Fibroblast of skin of left biceps (primary cell): Measurements from ENCODE around the gene HS2ST1.
"Not testable (repeated sequence)": the region's sequence is repeated elsewhere in the genome, so short reads cannot be mapped to it uniquely, and the experiment has no call there.

Experiments
- DNase-seq, 2 experiments: peaks; one replicate each; pipeline ENCODE4 v3.0.0-alpha.2; 2013; ENCODE audit warnings: low read depth in 2 of 2

The HS2ST1 gene

GRCh38 chr1:86925742-86926141, 11.3 kb downstream of the HS2ST1 start:
- no peak for DNase-seq

DNA sequence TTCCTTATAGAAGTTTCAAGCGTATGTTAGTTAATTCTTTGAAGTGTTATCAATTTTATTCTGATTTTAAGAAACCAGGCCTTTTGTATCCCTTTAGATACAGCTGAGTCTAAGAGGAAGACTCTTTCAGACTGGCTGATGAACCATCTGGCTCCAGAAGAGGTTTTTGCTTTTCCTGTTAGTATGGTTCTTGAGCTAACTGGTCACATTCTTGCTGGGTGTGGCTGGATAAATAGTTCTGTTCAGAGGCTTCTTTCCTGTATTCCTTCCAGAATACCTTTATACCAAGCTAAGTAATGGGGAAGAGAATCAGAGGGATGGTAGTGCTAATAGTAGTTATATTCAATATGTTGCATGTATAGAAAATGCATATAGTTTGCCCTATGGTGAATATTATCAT, 12.4 kb downstream of the HS2ST1 start:
- no peak for DNase-seq

GRCh38 chr1:86928819-86929218, 14.4 kb downstream of the HS2ST1 start:
- DNase-seq, result no peak

DNA sequence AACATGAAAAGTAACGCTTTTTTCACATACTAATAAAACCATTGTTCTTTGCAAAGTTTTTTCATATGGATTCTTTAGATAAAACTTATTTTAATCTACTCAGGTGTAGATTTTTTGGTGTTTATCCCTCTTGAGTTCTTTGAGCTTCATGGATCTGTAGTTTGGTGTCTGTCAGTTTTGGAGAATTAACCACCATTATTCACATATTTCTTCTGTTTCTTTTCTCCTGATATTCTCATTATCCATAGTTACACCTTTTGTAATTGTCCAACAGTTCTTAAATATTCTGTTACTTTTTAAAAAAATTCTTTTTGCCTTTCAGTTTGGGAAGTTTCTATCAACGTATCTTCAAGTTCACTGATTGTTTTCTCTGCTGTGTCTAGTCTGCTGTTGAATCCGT, 18.6 kb downstream of the HS2ST1 start:
- DNase-seq, result no peak

GRCh38 chr1:86933562-86934377, 19.3 kb downstream of the HS2ST1 start:
- DNase-seq, result no peak

DNA sequence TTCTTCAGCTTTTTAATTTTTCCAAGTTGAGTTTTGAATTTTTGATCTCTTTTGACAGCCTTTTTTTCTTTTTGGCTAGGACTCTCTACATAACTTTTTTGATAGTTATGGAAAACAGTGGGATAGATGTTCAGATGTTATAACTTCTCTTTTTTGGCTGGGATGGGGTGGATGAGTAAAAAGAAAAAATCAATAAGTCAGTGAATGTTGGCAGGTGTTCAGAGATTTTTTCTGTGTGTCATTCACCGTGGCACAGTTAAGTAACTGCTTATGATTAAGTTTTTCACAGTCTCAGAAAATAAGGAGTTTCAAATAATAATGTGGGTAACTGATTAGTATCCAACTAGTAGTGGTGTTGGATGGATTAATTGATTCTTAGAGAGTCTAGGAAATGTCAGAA, 24.0 kb downstream of the HS2ST1 start:
- DNase-seq, result no peak

GRCh38 chr1:86938855-86939254, 24.4 kb downstream of the HS2ST1 start:
- DNase-seq, result no peak

DNA sequence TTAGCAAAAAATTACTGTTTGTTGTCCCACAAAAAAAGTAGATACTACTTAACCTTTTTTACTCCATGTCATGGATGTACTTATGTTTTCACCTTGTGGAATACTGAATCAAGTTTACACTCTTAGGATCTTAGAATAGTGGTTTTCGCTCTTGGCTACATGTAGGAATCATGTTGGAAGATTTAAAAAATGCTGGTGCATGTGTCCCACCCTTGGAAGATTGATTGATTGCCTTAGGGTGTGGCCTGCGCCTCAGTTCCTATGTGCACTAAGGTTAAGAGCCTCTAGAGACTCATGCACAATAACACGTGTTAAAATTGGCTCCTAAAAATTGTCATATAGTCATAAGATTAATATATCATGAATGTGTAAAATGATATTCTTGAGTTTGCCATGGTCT, 25.0 kb downstream of the HS2ST1 start:
- no peak for DNase-seq

GRCh38 chr1:86940599-86940998, 26.2 kb downstream of the HS2ST1 start:
- no peak for DNase-seq

- DNase-seq, result no peak
Measured at GRCh38 chr1:86942042-86942441, 27.6 kb downstream of the HS2ST1 start.

DNA sequence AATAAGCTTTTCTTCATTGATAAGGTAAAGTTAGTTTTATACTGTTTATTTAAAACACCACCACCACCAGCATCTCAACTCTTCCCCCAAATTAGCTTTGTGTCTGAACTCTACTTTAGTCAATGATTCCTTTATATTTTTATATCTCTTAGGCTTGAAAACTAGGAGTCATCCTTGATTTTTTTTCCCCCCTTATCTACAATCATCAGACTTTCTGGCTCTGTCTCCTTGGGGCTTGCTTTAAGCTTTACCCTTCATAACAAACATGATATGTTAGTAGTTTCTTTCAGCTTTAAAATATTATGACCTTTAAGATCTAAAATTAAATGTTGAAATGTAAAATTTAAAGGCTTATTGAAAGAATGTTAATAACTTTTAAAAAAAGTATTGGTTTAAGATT, 28.3 kb downstream of the HS2ST1 start:
- DNase-seq, result no peak

DNA sequence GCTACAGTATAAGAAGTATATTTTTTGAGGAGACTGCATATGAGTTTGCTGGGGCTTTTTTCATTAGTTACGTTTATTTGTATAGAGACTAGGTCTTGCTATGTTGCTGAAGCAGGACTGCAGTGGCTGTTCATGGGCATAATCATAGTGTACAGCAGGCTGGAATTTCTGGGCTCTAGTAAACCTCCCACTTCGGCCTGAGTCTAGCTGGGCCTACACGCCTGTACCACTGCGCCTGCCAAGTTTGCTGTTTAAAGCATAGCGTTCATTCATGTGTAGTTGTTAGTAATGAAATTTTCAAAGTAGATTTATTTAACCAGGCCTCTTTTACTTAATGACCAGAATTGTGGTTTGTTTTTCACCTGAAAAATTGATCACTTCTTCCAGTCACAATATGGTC, 33.8 kb downstream of the HS2ST1 start:
- no peak for DNase-seq

- no peak for DNase-seq
Measured at GRCh38 chr1:86950712-86951419, 36.4 kb downstream of the HS2ST1 start.

DNA sequence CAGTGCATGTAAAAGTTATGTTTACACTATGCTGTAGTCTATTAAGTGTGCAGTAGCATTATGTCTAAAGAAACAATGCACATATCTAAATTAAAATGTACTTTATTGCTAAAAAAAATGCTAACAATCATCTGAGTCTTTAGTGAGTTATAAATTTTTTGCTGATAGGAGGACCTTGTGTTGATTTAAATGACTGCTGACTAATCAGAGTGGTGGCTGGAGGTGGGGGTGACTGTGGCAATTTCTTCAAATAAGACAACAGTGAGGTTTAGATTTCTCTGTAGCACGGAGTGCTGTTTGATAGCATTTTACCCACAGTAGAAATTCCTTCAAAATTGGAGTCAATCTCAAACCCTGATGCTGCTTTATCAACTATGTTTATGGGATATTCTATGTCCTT, 37.0 kb downstream of the HS2ST1 start:
- DNase-seq, result no peak

DNA sequence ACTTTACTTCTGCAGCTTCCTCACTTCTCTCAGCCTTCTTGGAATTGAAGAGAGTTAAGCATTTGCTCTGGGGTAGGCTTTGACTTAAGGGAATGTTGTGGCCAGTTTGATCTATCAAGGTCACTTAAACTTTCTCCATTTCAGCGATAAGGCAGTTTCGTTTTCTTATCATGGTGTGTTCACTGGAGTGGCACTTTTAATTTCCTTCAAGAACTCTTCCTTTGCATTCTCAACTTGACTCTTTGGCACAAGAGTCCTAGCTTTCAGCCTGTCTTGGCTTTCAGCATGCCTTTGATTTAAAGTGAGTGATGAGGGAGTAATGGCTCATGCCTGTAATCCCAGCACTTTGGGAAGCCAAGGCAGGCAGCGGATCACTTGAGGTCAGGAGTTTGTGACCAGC, 38.7 kb downstream of the HS2ST1 start:
- DNase-seq, result no peak

DNA sequence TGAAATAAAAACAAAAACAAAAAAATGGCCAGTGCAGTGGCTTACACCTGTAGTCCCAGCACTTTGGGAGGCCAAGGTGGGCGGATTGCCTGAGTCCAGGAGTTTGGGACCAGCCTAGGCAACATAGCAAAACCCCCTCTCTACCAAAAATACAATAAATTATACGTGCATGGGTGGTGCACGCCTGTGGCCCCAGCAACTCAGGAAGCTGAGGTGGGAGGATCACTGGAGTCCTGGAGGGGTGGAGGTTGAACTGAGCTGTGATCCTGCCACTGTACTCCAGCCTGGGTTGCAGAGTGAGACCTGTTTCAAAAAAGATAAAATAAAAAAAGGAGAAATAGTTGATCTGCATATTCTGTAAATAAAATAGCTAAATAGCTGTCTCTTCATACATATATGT, 41.2 kb downstream of the HS2ST1 start:
- no peak for DNase-seq

GRCh38 chr1:86956221-86956620, 41.8 kb downstream of the HS2ST1 start:
- no peak for DNase-seq

DNA sequence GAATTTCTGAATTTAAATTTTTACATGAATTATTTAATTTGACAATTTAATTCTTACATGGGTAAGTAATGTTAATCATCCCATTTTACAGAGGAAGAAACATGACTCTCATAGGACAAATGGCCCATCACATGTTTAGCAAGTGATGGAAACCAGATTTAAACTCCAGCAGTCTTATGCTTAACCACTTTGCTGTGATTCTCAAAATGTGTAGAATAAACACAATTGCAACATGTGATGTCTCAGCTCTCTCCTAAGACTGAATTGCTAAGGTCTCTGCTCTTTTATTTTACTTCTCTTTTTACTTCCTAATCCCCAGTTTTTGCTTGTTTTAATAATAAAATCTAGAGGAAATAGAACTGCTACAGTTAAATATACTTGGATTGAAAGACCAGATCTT, 42.8 kb downstream of the HS2ST1 start:
- no peak for DNase-seq

GRCh38 chr1:86960548-86960947, 46.1 kb downstream of the HS2ST1 start:
- no peak for DNase-seq

DNA sequence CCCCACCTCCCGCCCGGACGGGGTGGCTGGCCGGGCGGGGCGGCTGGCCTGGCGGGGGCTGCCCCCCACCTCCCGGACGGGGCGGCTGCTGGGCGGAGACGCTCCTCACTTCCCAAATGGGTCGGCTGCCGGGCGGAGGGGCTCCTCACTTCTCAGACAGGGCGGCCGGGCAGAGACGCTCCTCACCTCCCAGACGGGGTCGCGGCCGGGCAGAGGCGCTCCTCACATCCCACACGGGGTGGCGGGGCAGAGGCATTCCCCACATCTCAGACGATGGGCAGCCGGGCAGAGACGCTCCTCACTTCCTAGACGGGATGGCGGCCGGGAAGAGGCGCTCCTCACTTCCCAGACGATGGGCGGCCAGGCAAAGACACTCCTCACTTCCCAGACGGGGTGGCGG, 49.4 kb downstream of the HS2ST1 start:
- not testable (repeated sequence) for DNase-seq

- DNase-seq, result peak; percentile 5 to 9
Measured at GRCh38 chr1:86965012-86965826, 50.8 kb downstream of the HS2ST1 start.

DNA sequence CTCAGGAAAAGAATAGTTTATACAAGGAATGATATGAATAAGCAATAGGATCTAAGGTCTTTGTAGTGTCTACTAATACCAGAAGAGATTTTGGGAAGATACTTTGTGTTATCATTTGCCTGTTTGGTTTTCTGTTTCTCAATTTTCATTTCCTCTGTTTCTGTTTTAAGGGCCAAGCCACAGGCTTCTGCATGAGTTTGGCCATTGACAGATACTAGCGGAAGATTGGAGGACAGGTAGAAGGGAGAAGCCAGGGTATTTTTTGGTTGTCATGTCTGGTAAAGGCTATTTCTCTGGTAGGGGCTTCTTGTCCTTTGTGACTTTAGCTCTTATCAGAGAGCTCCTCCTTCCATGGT, 51.4 kb downstream of the HS2ST1 start:
- DNase-seq, result no peak

DNA sequence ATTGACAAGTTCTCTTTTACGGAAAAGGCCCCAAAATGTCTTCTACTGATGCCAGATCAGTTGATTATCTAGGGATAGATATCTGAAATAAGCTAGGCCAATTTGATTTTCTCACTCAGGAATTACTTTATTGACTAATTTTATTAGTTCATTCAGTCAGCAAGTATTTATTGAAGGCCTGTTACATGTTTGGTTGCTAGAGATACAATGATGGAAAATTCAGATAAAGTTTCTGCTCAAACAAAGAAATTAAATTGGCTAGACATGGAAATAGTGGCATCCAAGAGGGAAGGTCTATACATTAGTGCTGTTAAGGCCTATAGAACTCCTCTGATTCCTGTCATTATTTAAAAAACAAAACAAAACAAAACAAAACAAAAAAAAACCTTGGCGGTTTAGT, 56.5 kb downstream of the HS2ST1 start:
- no peak for DNase-seq
